Right renal pelvis (tissue), 4 donors: ENCODE measurements around the gene SULT1A2. TPM values are rescaled to one million over a fixed set of nuclear protein-coding genes. Genes with fewer than 3 reads are reported as not detected.
A peak's percentile ranks its signal among the peaks of the same experiment; 100 is the strongest.
"Not testable (repeated sequence)": the region's sequence is repeated elsewhere in the genome, so short reads cannot be mapped to it uniquely, and the experiment has no call there.

Experiments
- DNase-seq, 4 donors: peaks; one replicate each; pipeline ENCODE4 v3.0.0-alpha.2; 2013; ENCODE audit warnings: low read depth in 4 of 4, low spot score in 3 of 4, missing footprints in 1 of 4
- polyA plus RNA-seq, 4 donors: library from polyadenylated mRNA; unstranded; fragments of 120-200 nt; gene quantifications; one replicate each; pipeline ENCODE4 v1.2.1, GENCODE V29; 2013; ENCODE audit not compliant: insufficient read length in 4 of 4

SULT1A2 gene
- polyA plus RNA-seq, 4 donors = 0.83 to 2.3 (median 1.8) TPM

GRCh38 chr16:28592511-28592910 is 4.3 kb downstream of the SULT1A2 start:
- DNase-seq = no peak

- DNase-seq = no peak
Observed at GRCh38 chr16:28591355-28591754, 5.5 kb downstream of the SULT1A2 start.

- DNase-seq = no peak
Observed at GRCh38 chr16:28590384-28591340, 6.2 kb downstream of the SULT1A2 start.

- no peak for DNase-seq
Observed at GRCh38 chr16:28589930-28590329, 6.9 kb downstream of the SULT1A2 start.

- no peak for DNase-seq
Observed at GRCh38 chr16:28589069-28589468, 7.8 kb downstream of the SULT1A2 start.

GRCh38 chr16:28587386-28587785 is 9.5 kb downstream of the SULT1A2 start:
- no peak for DNase-seq

GRCh38 chr16:28586466-28586865 is 10.4 kb downstream of the SULT1A2 start:
- no peak for DNase-seq

- DNase-seq = no peak
Observed at GRCh38 chr16:28585674-28586073, 11.2 kb downstream of the SULT1A2 start.

- DNase-seq = no peak
Observed at GRCh38 chr16:28580726-28581315, 16.0 kb downstream of the SULT1A2 start.

- no peak for DNase-seq
Observed at GRCh38 chr16:28575446-28576109, 21.3 kb downstream of the SULT1A2 start.

GRCh38 chr16:28574925-28575324 is 21.9 kb downstream of the SULT1A2 start:
- no peak for DNase-seq

- no peak for DNase-seq
Observed at GRCh38 chr16:28573738-28574718, 22.8 kb downstream of the SULT1A2 start.

- peak in 3 of 4 donors; percentile 46 to 70 (median 67) for DNase-seq
Observed at GRCh38 chr16:28572696-28573510, 23.9 kb downstream of the SULT1A2 start.

- no peak for DNase-seq
Observed at GRCh38 chr16:28569968-28570752, 26.7 kb downstream of the SULT1A2 start.

- no peak for DNase-seq
Observed at GRCh38 chr16:28569021-28569420, 27.8 kb downstream of the SULT1A2 start.

GRCh38 chr16:28567292-28567691 is 29.6 kb downstream of the SULT1A2 start:
- DNase-seq = no peak

- DNase-seq = not testable (repeated sequence)
Observed at GRCh38 chr16:28566233-28566925, 30.5 kb downstream of the SULT1A2 start.

- DNase-seq = no peak
Observed at GRCh38 chr16:28563218-28563617, 33.6 kb downstream of the SULT1A2 start.
